ENCODE data around the gene DENND1A.

DENND1A gene

GRCh38 chr9:123678038-123678877, 251.7 kb downstream of the DENND1A start:
- DNase-seq (ENCODE audit: insufficient read length, low spot score) (no peak), FAIRE-seq (no peak)
- TF ChIP-seq POLR2A (IDR thresholded peaks at IDR 0.05; ENCODE audit: low read depth, low read length) = no peak

GRCh38 chr9:123676869-123677268, 253.1 kb downstream of the DENND1A start:
- FAIRE-seq (no peak), DNase-seq (ENCODE audit: insufficient read length, low spot score) (no peak)
- no peak for TF ChIP-seq POLR2A (IDR thresholded peaks at IDR 0.05; ENCODE audit: low read depth, low read length)

GRCh38 chr9:123669346-123669745, 260.6 kb downstream of the DENND1A start:
- DNase-seq (ENCODE audit: insufficient read length, low spot score) (no peak), FAIRE-seq (no peak)
- no peak for TF ChIP-seq POLR2A (IDR thresholded peaks at IDR 0.05; ENCODE audit: low read depth, low read length)

GRCh38 chr9:123663529-123663928, 266.4 kb downstream of the DENND1A start:
- DNase-seq (ENCODE audit: insufficient read length, low spot score) (no peak), FAIRE-seq (no peak)
- no peak for TF ChIP-seq POLR2A (IDR thresholded peaks at IDR 0.05; ENCODE audit: low read depth, low read length)

- TF ChIP-seq POLR2A (IDR thresholded peaks at IDR 0.05; ENCODE audit: low read depth, low read length) = no peak
- FAIRE-seq (no peak), DNase-seq (ENCODE audit: insufficient read length, low spot score) (no peak)
These were observed 267.7 kb downstream of the DENND1A start for GRCh38 chr9:123662057-123662776.

- no peak for DNase-seq (ENCODE audit: insufficient read length, low spot score)
- TF ChIP-seq POLR2A (IDR thresholded peaks at IDR 0.05; ENCODE audit: low read depth, low read length) = no peak
- no peak for FAIRE-seq
These were observed 269.0 kb downstream of the DENND1A start for GRCh38 chr9:123660691-123661466.

GRCh38 chr9:123659358-123659757, 270.6 kb downstream of the DENND1A start:
- no peak for DNase-seq (ENCODE audit: insufficient read length, low spot score)
- no peak for TF ChIP-seq POLR2A (IDR thresholded peaks at IDR 0.05; ENCODE audit: low read depth, low read length)
- no peak for FAIRE-seq

GRCh38 chr9:123658792-123659191, 271.1 kb downstream of the DENND1A start:
- FAIRE-seq = no peak
- no peak for TF ChIP-seq POLR2A (IDR thresholded peaks at IDR 0.05; ENCODE audit: low read depth, low read length)
- no peak for DNase-seq (ENCODE audit: insufficient read length, low spot score)

- DNase-seq (ENCODE audit: insufficient read length, low spot score) (no peak), FAIRE-seq (no peak)
- no peak for TF ChIP-seq POLR2A (IDR thresholded peaks at IDR 0.05; ENCODE audit: low read depth, low read length)
These were observed 272.0 kb downstream of the DENND1A start for GRCh38 chr9:123657941-123658340.

GRCh38 chr9:123657099-123657498, 272.8 kb downstream of the DENND1A start:
- TF ChIP-seq POLR2A (IDR thresholded peaks at IDR 0.05; ENCODE audit: low read depth, low read length) = no peak
- FAIRE-seq = no peak
- no peak for DNase-seq (ENCODE audit: insufficient read length, low spot score)

- DNase-seq (ENCODE audit: insufficient read length, low spot score) = peak; percentile 27
- no peak for TF ChIP-seq POLR2A (IDR thresholded peaks at IDR 0.05; ENCODE audit: low read depth, low read length)
- peak; percentile 93 for FAIRE-seq
These were observed 273.4 kb downstream of the DENND1A start for GRCh38 chr9:123656565-123656964.

GRCh38 chr9:123655681-123656423, 274.1 kb downstream of the DENND1A start:
- no peak for DNase-seq (ENCODE audit: insufficient read length, low spot score)
- no peak for FAIRE-seq
- no peak for TF ChIP-seq POLR2A (IDR thresholded peaks at IDR 0.05; ENCODE audit: low read depth, low read length)

- DNase-seq (ENCODE audit: insufficient read length, low spot score) (no peak), FAIRE-seq (no peak)
- TF ChIP-seq POLR2A (IDR thresholded peaks at IDR 0.05; ENCODE audit: low read depth, low read length) = no peak
These were observed 274.8 kb downstream of the DENND1A start for GRCh38 chr9:123654994-123655637.
